ENCODE measurements around the gene UBE2L6. TPM values are rescaled to one million over a fixed set of nuclear protein-coding genes. Genes with fewer than 3 reads are reported as not detected.

UBE2L6 gene
- polyA plus RNA-seq, 1 donor from 2014 or later, result 88.0 TPM

- Histone ChIP-seq H3K27me3 (ENCODE audit: insufficient read depth, low read depth, low read length) (no peaks in the 10 kb centered on the region), H3K36me3 (ENCODE audit: insufficient read depth, low read length) (no peaks in the 10 kb centered on the region), H3F3A (ENCODE audit: insufficient read depth, low read length, poor library complexity, severe bottlenecking) (no peaks in the 10 kb centered on the region), H3K4me3 (ENCODE audit: low read length) (no peak overlapping the region), H3K27ac (ENCODE audit: low read length) (no peak overlapping the region), H2AFZ (ENCODE audit: low read depth, low read length) (no peak overlapping the region), H3K79me2 (replicated peaks; ENCODE audit: insufficient read depth, low read length) (no peaks in the 10 kb centered on the region), H3K9me2 (ENCODE audit: insufficient read depth, low read length) (no peaks in the 10 kb centered on the region), H3K9me3 (ENCODE audit: low read length) (no peaks in the 10 kb centered on the region), H3K4me2 (ENCODE audit: low read length) (no peak overlapping the region), H3K9ac (ENCODE audit: low read length) (no peak overlapping the region), H4K20me1 (ENCODE audit: insufficient read depth) (no peaks in the 10 kb centered on the region)
- no peak for TF ChIP-seq RAD21 (conservative IDR thresholded peaks at IDR 0.05)
- TF ChIP-seq REST (IDR thresholded peaks at IDR 0.05; ENCODE audit: borderline replicate concordance), result no peak
- no peak for TF ChIP-seq EZH2 (IDR thresholded peaks at IDR 0.05; ENCODE audit: borderline replicate concordance, insufficient read depth, low read length, poor library complexity, severe bottlenecking)
- no peak for TF ChIP-seq TAF1 (IDR thresholded peaks at IDR 0.05; ENCODE audit: low read depth)
- TF ChIP-seq POLR2AphosphoS5 (IDR thresholded peaks at IDR 0.05), result no peak
These were observed 6.6 kb upstream of the UBE2L6 start for GRCh38 chr11:57574061-57574460.

DNA sequence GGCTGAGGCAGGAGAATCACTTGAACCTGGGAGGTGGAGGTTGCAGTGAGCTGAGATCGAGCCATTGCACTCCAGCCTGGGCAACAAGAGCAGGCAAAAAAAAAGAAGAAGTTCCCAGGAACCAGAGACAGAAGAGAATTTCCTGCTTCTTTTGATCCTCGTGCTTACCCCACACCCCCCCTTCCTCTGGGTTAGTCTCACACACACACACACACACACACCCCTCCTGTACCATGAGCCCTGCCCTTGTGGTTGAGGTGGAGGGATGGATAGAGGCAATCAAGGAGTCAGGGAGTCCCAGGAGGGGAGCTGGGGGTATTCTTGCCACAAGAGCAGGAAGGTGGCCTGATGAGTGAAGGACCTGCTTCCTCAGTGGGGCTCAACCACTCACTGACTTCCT is 4.1 kb upstream of the UBE2L6 start:
- H3K9me3 ChIP-seq (ENCODE audit: low read length), result no peaks in the 10 kb centered on the region
- no peaks in the 10 kb centered on the region for H4K20me1 ChIP-seq (ENCODE audit: insufficient read depth)
- H3K9me2 ChIP-seq (ENCODE audit: insufficient read depth, low read length), result no peaks in the 10 kb centered on the region
- no peaks in the 10 kb centered on the region for H3F3A ChIP-seq (ENCODE audit: insufficient read depth, low read length, poor library complexity, severe bottlenecking)
- peaks cover 13% of the 10 kb centered on the region for H3K79me2 ChIP-seq (replicated peaks; ENCODE audit: insufficient read depth, low read length)
- no peaks in the 10 kb centered on the region for H3K27me3 ChIP-seq (ENCODE audit: insufficient read depth, low read depth, low read length)
- H3K36me3 ChIP-seq (ENCODE audit: insufficient read depth, low read length), result no peaks in the 10 kb centered on the region
- H3K4me2 ChIP-seq (ENCODE audit: low read length), result no peak overlapping the region
- no peak overlapping the region for H3K9ac ChIP-seq (ENCODE audit: low read length)
- no peak overlapping the region for H2AFZ ChIP-seq (ENCODE audit: low read depth, low read length)
- no peak overlapping the region for H3K4me3 ChIP-seq (ENCODE audit: low read length)
- no peak for TF ChIP-seq CTCF (IDR thresholded peaks at IDR 0.05; ENCODE audit: poor library complexity, severe bottlenecking)
- TF ChIP-seq RAD21 (conservative IDR thresholded peaks at IDR 0.05), result no peak
- no peak for TF ChIP-seq REST (IDR thresholded peaks at IDR 0.05; ENCODE audit: borderline replicate concordance)
- no peak for TF ChIP-seq MXI1 (conservative IDR thresholded peaks at IDR 0.05; ENCODE audit: poor library complexity, severe bottlenecking)
- no peak for TF ChIP-seq EZH2 (IDR thresholded peaks at IDR 0.05; ENCODE audit: borderline replicate concordance, insufficient read depth, low read length, poor library complexity, severe bottlenecking)
- TF ChIP-seq TAF1 (IDR thresholded peaks at IDR 0.05; ENCODE audit: low read depth), result no peak
- no peak for TF ChIP-seq SMC3 (conservative IDR thresholded peaks at IDR 0.05; ENCODE audit: poor library complexity)
- no peak for TF ChIP-seq EP300 (conservative IDR thresholded peaks at IDR 0.05; ENCODE audit: poor library complexity, severe bottlenecking)
- no peak for TF ChIP-seq POLR2AphosphoS5 (IDR thresholded peaks at IDR 0.05)
- H3K27ac ChIP-seq (ENCODE audit: low read length), result no peak overlapping the region

Data from neural cell (in vitro differentiated cells).